Stimulated activated CD4-positive, alpha-beta T cell treated with anti-CD3 and anti-CD28 coated beads, TNF-alpha, amount 100 ng/mL, for 1 hour (primary cell): ENCODE results near the gene GALR2.

Experiments
- DNase-seq, 3 donors: peaks; one replicate each; pipeline ENCODE4 v3.0.0-alpha.2; 2020; ENCODE audit warnings: low read depth in 3 of 3, low spot score in 1 of 3

The GALR2 gene

DNA sequence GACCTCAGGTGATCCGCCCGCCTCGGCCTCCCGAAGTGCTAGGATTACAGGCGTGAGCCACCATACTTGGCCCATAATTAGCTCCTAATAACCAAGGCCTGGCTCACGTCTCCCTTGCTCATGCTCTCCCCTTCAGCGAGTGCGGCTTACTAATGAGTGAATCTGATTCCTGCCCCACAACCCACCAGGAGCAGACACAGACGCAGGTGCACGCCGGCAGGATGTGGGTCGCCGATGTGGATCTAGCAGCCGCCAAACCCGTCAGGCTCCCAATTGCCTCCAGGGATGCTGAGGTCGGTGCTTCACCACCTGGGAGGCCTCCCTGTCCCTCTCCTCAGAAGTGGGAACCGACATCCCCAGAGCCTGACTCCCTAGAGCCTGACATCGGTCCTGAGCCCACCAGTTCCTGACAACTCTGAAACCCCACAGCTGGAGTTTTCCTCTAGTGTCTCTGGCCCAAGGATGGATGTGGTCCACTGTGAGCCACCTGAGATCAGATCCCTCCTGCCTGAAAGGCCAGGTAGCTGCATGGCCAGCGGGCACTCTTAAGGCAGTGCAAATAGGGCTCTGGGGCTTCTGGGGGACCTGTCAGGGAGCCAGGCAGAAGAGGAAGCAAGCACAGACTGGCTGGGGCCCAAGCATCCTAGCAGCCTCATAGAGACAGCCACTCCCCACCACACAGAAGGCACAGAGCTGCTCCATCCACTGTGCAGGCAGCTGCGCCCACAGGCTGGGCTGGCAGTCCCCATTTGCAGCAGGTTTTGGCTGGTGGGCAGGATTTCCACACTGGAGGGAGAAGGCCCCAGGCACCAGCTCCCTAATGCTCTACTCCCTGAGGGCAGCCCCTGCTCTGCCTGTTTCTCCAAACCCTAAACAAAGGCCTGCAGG, 18.2 kb downstream of the GALR2 start:
- no peak for DNase-seq

GRCh38 chr17:76094046-76094445, 19.5 kb downstream of the GALR2 start:
- DNase-seq: no peak

DNA sequence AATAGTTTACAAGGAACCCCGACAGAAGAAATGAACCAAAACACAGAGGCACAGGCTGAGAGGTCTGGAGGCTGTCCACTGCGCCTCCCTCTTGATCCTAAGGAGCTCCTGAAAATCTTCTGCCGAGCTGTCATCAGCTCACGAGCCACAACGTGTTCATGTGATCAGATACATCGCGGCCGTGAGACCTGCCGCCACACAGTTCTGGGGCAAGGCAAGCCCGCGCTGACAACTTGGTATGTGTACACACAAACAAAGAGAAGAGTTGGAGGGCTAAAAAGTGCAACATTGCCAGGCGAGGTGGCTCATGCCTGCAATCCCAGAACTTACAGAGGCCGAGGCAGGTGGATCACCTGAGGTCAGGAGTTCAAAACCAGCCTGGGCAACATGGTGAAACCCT, 21.4 kb downstream of the GALR2 start:
- DNase-seq: no peak

- DNase-seq: no peak
Measured at GRCh38 chr17:76097716-76098295, 23.2 kb downstream of the GALR2 start.

DNA sequence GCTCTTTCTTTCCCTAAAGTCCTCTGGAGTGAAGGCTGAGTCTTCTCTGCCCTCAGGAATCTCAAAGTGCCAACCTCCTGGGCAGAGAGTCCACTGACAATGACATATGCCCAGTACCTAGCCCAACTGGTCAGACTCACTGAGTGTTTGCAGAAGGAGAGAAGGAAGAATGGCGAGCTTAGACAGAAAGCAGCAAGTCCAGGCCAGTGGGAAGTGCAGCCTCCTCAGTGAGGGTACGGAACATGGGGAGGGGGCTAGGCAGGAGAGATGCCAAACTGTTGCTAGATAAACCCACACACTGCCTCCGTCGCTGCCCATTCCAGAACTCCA, 28.3 kb downstream of the GALR2 start:
- DNase-seq: no peak

GRCh38 chr17:76103274-76104139, 28.9 kb downstream of the GALR2 start, which contains the start of gene EXOC7:
TSS of gene EXOC7 (minus strand) at chr17:76103787. CDS start at chr17:76103692, 95 bp downstream.
- peak; percentile 84 to 92 (median 87) for DNase-seq

DNA sequence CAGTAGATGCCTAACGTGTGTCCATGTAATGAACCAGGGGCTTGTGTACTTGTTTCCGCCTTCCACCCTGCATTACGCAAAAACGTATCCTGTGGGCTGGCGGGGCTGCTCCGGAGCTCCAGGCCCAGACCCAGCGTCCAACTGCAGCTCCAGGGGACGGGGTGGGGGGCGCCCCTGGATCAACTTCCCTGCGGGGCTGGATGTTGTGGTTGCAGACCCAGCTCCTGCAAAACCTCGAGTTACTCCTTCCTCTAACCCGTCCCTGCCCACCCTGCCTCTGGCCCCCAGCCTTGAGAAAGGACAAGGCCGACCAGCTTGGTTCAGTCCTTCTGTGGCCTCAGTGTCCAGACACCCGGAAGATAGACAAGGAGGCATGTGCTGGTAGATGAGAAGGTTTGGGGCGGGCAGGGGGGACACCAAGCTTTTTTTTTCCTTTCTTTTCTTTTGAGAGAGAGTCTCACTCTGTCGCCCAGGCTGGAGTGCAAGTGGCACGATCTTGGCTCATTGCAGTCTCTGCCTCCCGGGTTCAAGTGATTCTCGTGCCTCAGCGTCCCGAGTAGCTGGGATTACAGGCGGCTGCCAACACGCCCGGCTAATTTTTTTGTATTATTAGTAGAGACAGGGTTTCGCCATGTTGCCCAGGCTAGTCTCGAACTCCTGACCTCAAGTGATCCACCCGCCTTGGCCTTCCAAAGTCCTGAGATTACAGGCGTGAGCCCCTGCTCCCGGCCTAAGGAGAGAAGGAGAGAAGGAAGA, 29.7 kb downstream of the GALR2 start:
- no peak for DNase-seq

DNA sequence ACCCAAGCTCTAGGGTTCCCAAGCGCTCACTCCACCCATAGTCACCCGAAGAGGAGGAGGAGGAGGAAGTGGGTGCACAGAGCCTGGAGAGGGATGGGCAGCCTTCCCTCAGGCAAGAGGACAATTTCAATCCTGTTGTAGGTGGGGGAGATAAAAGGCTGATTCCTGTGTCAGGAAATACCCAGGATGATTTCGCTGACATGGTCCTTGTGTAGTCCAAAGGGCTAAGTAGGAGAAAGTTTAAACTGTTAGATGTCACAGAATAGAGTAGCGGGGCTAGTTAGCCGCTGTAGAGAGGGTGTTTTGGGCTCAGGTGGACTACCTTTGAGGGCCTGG, 30.3 kb downstream of the GALR2 start:
- DNase-seq: no peak

GRCh38 chr17:76106703-76107102, 32.1 kb downstream of the GALR2 start:
- DNase-seq: no peak

DNA sequence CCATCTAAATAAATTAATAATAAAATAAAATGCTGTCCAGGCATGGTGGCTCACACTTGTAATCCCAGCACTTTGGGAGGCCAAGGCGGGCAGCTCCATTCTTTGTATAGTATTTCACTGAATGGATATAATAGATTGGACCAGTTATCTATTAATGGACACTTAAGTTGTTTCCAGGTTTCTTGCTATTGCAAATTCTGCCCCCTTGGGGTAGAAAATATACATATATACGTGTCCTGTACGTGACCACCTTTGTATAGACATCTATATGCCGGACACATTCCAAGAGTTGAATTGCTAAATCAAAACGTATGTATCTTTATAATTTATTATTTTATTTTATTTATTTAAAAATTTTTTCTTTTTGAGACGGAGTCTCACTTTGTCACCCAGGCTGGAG, 32.9 kb downstream of the GALR2 start:
- DNase-seq: no peak

DNA sequence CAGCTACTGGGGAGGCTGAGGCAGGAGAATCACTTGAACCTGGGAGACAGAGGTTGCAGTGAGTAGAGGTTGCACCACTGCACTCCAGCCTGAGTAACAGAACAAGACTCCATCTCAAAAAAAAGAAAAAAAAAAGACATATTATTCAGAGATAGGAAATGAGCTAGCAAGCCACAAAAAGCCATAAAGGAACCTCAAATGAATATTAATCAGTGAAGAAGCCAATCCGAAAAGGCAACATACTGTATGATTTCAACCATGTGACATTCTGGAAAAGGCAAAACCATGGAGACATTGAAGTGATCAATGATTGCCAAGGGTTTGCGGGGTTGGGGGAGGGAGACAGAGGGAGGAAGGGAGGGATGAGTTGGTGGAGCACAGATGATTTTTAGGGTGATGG, 37.4 kb downstream of the GALR2 start:
- DNase-seq: no peak

GRCh38 chr17:76115138-76115754, 40.7 kb downstream of the GALR2 start:
- DNase-seq: no peak

- no peak for DNase-seq
Measured at GRCh38 chr17:76119409-76120371, 45.1 kb downstream of the GALR2 start.

- no peak for DNase-seq
Measured at GRCh38 chr17:76120658-76121008, 46.1 kb downstream of the GALR2 start.

- DNase-seq: no peak
Measured at GRCh38 chr17:76121932-76122430, 47.4 kb downstream of the GALR2 start.

DNA sequence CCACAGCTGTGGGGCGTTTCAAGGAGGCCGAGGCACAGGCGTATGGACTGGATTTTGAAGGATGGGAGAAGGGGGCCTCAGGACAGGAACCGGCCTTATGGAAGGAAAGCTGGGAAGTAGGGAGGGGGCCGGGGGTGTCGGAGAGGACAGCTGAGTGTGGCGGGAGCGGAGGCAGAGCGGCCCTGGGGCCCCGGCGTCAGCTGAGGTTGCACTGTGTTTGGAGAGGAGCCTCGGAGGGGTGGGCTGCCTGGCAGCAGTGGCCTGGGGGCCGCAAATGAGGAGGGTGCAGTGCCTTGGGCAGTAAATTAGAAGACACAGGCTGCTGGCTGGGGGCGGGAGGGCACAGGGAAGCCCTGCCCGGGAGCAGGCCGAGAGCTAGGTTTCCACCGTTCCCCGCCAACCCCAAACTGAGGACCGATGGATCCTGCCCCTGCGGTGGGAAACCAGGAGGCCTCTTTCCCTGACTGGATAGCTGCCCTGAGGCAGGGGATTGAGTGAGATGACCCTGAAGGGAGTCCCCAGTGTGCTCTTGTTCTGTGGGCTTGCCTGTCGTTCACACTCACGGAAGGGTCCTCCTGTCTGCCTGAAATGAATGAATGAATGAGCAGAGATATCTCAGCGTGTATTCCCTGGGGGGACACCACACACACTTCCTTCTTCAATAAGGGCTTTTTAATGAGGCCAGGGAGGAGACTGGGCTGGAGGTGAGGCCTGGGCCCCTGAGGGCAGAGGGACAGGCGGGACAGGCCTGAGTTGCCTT, 48.0 kb downstream of the GALR2 start:
- DNase-seq: no peak

- DNase-seq: no peak
Measured at GRCh38 chr17:76123191-76123499, 48.6 kb downstream of the GALR2 start.

DNA sequence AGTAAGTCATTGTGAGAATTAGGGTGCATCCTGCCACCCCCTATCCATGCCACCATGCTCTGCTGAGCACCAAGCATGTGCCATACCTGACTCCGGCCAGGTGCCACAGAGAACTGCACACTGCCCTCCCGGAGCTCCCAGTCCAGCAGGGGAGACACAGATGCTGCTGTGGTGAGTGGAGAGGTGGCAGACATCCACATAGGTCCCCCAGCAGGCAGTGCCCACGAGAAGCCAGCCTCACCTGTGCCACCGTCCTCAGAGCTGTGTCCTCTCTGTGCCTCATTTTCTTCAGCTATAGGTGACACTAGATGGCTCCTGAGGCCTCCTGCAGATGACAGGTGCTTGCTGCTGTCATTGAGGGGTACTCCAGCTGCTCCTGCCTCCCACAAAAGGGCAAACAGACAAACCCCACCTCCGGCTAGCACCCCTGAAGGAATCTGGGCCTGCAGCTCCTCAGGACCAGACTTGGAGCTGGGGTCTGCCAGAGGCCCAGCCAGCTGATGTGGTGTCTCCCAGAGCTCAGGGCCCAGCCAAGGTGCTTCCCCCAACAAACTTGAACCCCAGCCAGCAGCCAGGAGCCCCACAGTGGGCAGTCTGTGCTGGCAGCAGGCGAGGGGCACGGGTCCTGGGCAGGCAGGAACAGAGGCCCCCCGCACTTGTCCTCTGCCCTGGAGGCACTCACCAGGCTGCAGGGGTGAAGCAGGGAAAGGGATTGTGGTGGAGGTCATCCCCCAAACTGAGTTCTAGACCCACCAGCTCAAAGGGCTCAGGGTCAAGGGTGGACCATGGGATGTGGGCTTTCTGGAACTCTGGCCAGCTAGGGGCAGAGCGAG, 49.4 kb downstream of the GALR2 start:
- DNase-seq: no peak
